Measurements from ENCODE around the gene RMND1. TPM values are rescaled to one million over a fixed set of nuclear protein-coding genes. Genes with fewer than 3 reads are reported as not detected.

The RMND1 gene
- total RNA-seq, 1 experiment from 2014 or later: 27.0 TPM

DNA sequence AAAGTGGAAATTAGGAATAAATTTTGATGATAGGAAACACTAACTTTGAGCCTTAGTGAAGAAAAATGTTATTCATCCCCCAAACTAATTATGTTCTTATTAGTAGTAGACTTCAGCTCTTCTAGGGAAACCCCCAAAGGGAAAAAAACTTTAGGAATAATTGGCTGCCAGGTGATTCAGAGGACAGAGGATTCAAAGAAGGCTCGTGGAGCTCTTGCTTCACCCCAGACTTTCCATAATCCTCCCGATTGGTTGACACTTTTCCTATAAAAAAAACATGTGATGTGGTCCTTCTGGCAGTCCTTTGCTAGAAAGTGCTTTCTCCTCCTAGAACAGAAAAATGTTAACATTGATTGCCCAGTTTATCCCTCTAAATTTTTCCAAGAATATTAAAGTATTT, 36.3 kb upstream of the RMND1 start:
- no peak for DNase-seq
- Histone ChIP-seq H3K27me3 (ENCODE audit: insufficient read depth, low read length) (no peaks in the 10 kb centered on the region; the same call in 1 of the 2 replicates), H3K4ac (ENCODE audit: low read depth, low read length) (no peak overlapping the region), H2BK20ac (ENCODE audit: low read depth, low read length, poor library complexity, severe bottlenecking) (no peak overlapping the region), H3K27ac (ENCODE audit: insufficient read length, low read depth, low read length) (no peak overlapping the region), H2AK5ac (ENCODE audit: insufficient read length, low read length) (no peak overlapping the region), H3K23me2 (ENCODE audit: insufficient read length, low read depth, low read length, poor library complexity, severe bottlenecking) (no peaks in the 10 kb centered on the region), H4K8ac (replicated peaks; ENCODE audit: insufficient read length, low read depth, low read length) (no peak overlapping the region), H3K79me2 (ENCODE audit: insufficient read depth, low read length) (no peaks in the 10 kb centered on the region), H3K14ac (ENCODE audit: insufficient read depth, low read length) (no peak overlapping the region), H2AFZ (ENCODE audit: low read length) (no peak overlapping the region), H3K56ac (ENCODE audit: insufficient read length, low read depth, low read length) (no peak overlapping the region), H3T11ph (ENCODE audit: low read length) (no peak overlapping the region), H3K23ac (ENCODE audit: insufficient read length, low read depth, low read length) (no peak overlapping the region), H3K9ac (ENCODE audit: extremely low read depth, insufficient read length, low read length) (no peak overlapping the region), H3K79me1 (ENCODE audit: insufficient read depth, low read depth, low read length, poor library complexity, severe bottlenecking) (no peaks in the 10 kb centered on the region), H4K20me1 (ENCODE audit: control insufficient read depth, insufficient read depth, insufficient read length) (no peaks in the 10 kb centered on the region), H2BK120ac (ENCODE audit: low read depth, low read length, poor library complexity, severe bottlenecking) (no peak overlapping the region), H3K9me3 (ENCODE audit: control insufficient read depth, low read depth, low read length) (no peaks in the 10 kb centered on the region), H3K4me1 (ENCODE audit: insufficient read depth, low read length) (no peaks in the 10 kb centered on the region), H2BK15ac (ENCODE audit: low read depth, low read length) (no peak overlapping the region), H2BK5ac (ENCODE audit: insufficient read length, low read length) (no peak overlapping the region), H2BK12ac (ENCODE audit: insufficient read length, low read depth, low read length) (no peak overlapping the region), H4K5ac (ENCODE audit: insufficient read length, low read depth, low read length) (no peak overlapping the region), H4K91ac (ENCODE audit: insufficient read length, low read depth, low read length) (no peak overlapping the region), H3K4me2 (ENCODE audit: insufficient read depth, insufficient read length, low read length) (no peak overlapping the region), H3K18ac (ENCODE audit: insufficient read length, low read depth, low read length) (no peak overlapping the region)
- H3K9me3 Mint-ChIP-seq: no peaks in the 10 kb centered on the region
- no peak overlapping the region for H3K27ac Mint-ChIP-seq
- H3K27me3 Mint-ChIP-seq (ENCODE audit: low read depth): peaks cover 13% of the 10 kb centered on the region
- TF ChIP-seq, protein P1, sequence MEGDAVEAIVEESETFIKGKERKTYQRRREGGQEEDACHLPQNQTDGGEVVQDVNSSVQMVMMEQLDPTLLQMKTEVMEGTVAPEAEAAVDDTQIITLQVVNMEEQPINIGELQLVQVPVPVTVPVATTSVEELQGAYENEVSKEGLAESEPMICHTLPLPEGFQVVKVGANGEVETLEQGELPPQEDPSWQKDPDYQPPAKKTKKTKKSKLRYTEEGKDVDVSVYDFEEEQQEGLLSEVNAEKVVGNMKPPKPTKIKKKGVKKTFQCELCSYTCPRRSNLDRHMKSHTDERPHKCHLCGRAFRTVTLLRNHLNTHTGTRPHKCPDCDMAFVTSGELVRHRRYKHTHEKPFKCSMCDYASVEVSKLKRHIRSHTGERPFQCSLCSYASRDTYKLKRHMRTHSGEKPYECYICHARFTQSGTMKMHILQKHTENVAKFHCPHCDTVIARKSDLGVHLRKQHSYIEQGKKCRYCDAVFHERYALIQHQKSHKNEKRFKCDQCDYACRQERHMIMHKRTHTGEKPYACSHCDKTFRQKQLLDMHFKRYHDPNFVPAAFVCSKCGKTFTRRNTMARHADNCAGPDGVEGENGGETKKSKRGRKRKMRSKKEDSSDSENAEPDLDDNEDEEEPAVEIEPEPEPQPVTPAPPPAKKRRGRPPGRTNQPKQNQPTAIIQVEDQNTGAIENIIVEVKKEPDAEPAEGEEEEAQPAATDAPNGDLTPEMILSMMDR (conservative IDR thresholded peaks at IDR 0.05): no peak
- no peak overlapping the region for H3K4me3 Mint-ChIP-seq
- WGBS (ENCODE audit: extremely low coverage, insufficient read length, low lambda C conversion rate): no CpG with 5 or more reads among the region's 2 CpGs
- H3K36me3 Mint-ChIP-seq (ENCODE audit: insufficient read depth in 1 of 3, low read depth in 3 of 3): no peaks in the 10 kb centered on the region
- H3K4me1 Mint-ChIP-seq: peaks cover under 1 to 2% of the 10 kb centered on the region in 2 experiments; a peak in 2 of 4 replicates

Measured in H9 (cell line).